K562 (cell line): ENCODE measurements around the gene GPC1. TPM values are rescaled to one million over a fixed set of nuclear protein-coding genes. Genes with fewer than 3 reads are reported as not detected.
A peak's percentile ranks its signal among the peaks of the same experiment; 100 is the strongest.

Source experiments
- ATAC-seq: fragments of 200-7000 bp; cut with Tn5 transposase; 3 replicates; pipeline ENCODE4 v1.9.1; 2020; ENCODE audit warnings: moderate library complexity
- BruUV-seq: library from RNA; stranded (reverse); fragments of 400-500 nt; replicated peaks from 2 replicates; lab custom pipeline; 2021; lab: Mats Ljungman, UMichigan
- CTCF ChIA-PET: fragments of 300-600 bp; formaldehyde crosslinking; extraction: SDS; loops from one replicate; lab custom pipeline; 2021; ENCODE audit warnings: low intra/inter-chr PET ratio; lab: Yijun Ruan, JAX
- POLR2A ChIA-PET: fragments of 300-600, 350-650 bp; sonication (Branson Sonifier 250); formaldehyde crosslinking; extraction: SDS; loops from one replicate; lab custom pipeline; 2021; ENCODE audit warnings: antibody characterized with exemption, inconsistent platforms; lab: Yijun Ruan, JAX
- DNase-seq, 4 experiments: peaks; one replicate each; pipeline versions ENCODE4 v3.0.0 to v3.0.0-alpha.2; 2011 to 2018; ENCODE audit warnings: low spot score in 3 of 4, mixed read lengths in 3 of 4; ENCODE audit errors: extremely low read depth in 1 of 4
- FAIRE-seq: peaks from 2 replicates; lab custom pipeline; 2011; peaks lifted over from hg19 to GRCh38; lab: Jason Lieb, UNC
- H2AFZ ChIP-seq: 2 replicates; pipeline ENCODE4 v1.6.0; 2011; ENCODE audit warnings: low read depth, low read length, control low read depth, inconsistent platforms
- H3K27ac ChIP-seq: fragments of 200-600 bp; 3 replicates; pipeline ENCODE4 v1.8.0; 2011; ENCODE audit warnings: low read depth, mild to moderate bottlenecking, control low read depth, inconsistent platforms, low read length, moderate library complexity, mixed read lengths; ENCODE audit errors: extremely low read depth
- H3K27me3 ChIP-seq, 2 experiments: fragments of 300-600 bp in 1 of 2; 2 replicates in 1 of 2; 3 replicates in 1 of 2; pipeline versions ENCODE4 v1.6.0 to v1.8.0; 2011; ENCODE audit warnings: inconsistent platforms in 2 of 2, low read length in 2 of 2, mild to moderate bottlenecking in 1 of 2, mixed read lengths in 1 of 2, moderate library complexity in 1 of 2; ENCODE audit not compliant: control insufficient read depth in 2 of 2, insufficient read depth in 2 of 2
- H3K36me3 ChIP-seq: fragments of 300-600 bp; 3 replicates; pipeline ENCODE4 v1.8.0; 2011; ENCODE audit warnings: mild to moderate bottlenecking, low read length, inconsistent platforms; ENCODE audit not compliant: control insufficient read depth, insufficient read depth
- H3K4me1 ChIP-seq, 2 experiments: fragments of 200-600 bp in 1 of 2; replicated peaks in 1 of 2; 2 replicates in 1 of 2; 3 replicates in 1 of 2; pipeline versions ENCODE4 v1.5.1 to v1.8.0; 2011; ENCODE audit warnings: inconsistent platforms in 2 of 2, low read length in 2 of 2, mild to moderate bottlenecking in 1 of 2, mixed read lengths in 1 of 2, moderate library complexity in 1 of 2; ENCODE audit not compliant: control insufficient read depth in 2 of 2, insufficient read depth in 2 of 2
- H3K4me2 ChIP-seq: 2 replicates; pipeline ENCODE4 v1.6.1; 2011; ENCODE audit warnings: low read length, control low read depth, inconsistent platforms, mixed read lengths; ENCODE audit not compliant: insufficient read depth
- H3K4me3 ChIP-seq: fragments of 200-600 bp; sonication (generic), shearing (Covaris generic); 2 replicates; pipeline ENCODE4 v1.5.1; 2016; ENCODE audit warnings: control low read depth, inconsistent platforms
- H3K79me2 ChIP-seq: fragments of 200-600 bp; 3 replicates; pipeline ENCODE4 v1.8.0; 2011; ENCODE audit warnings: low read length, inconsistent platforms; ENCODE audit not compliant: control insufficient read depth, insufficient read depth
- H3K9ac ChIP-seq, 2 experiments: 2 replicates each; pipeline versions ENCODE4 v1.6.0 to v1.6.1; 2011; ENCODE audit warnings: low read depth in 2 of 2, low read length in 2 of 2, control low read depth in 1 of 2, inconsistent platforms in 1 of 2, mild to moderate bottlenecking in 1 of 2, mixed read lengths in 1 of 2; ENCODE audit not compliant: insufficient read depth in 1 of 2
- H3K9me1 ChIP-seq: one replicate; pipeline ENCODE4 v1.6.0; 2011; ENCODE audit warnings: inconsistent platforms, mild to moderate bottlenecking, low read length, moderate library complexity; ENCODE audit not compliant: control insufficient read depth, insufficient read depth
- H3K9me3 ChIP-seq: replicated peaks from 2 replicates; pipeline ENCODE4 v1.5.1; 2011; ENCODE audit warnings: low read depth, low read length, inconsistent platforms; ENCODE audit not compliant: control insufficient read depth, insufficient read depth
- H4K20me1 ChIP-seq: replicated peaks from 2 replicates; pipeline ENCODE4 v1.6.1; 2011; ENCODE audit warnings: low read length, inconsistent platforms, mixed read lengths; ENCODE audit not compliant: control insufficient read depth, insufficient read depth
- AFF4 ChIP-seq: sonication (generic); formaldehyde crosslinking; IDR thresholded peaks from 2 replicates; pipeline ENCODE4 v1.8.0; 2023; ENCODE audit warnings: mild to moderate bottlenecking, missing genetic modification reagents
- PHF8 ChIP-seq: fragments of 200-600 bp; sonication (generic); IDR thresholded peaks from 2 replicates; pipeline ENCODE4 v1.6.1; 2012; ENCODE audit warnings: mixed run types, mild to moderate bottlenecking, inconsistent platforms, low read length, moderate library complexity, borderline replicate concordance
- RBM39 ChIP-seq: fragments of 200-400 bp; formaldehyde crosslinking; optimal IDR thresholded peaks from 2 replicates; pipeline ENCODE3; 2018; ENCODE audit warnings: low read depth, low read length
- TRIM25 ChIP-seq: fragments of 450-650 bp; IDR thresholded peaks from 2 replicates; pipeline ENCODE4 v1.7.0; 2016; ENCODE audit warnings: borderline replicate concordance
- WGBS: fragments of 100-300 bp; shearing (Covaris generic); methylation state at CpG from one replicate; pipeline ENCODE4 v1.1.6; 2016; ENCODE audit warnings: low coverage, mixed read lengths; ENCODE audit not compliant: insufficient coverage; ENCODE audit errors: missing lambda C conversion rate; 5-methylcytosine and 5-hydroxymethylcytosine counted together
- in situ Hi-C: fragments of 300-500 bp; cut with MboI; formaldehyde crosslinking; loops from 4 replicates; pipeline ENCODE4 v1.15.0; 2018; ENCODE audit warnings: inconsistent platforms, mixed read lengths
- intact Hi-C: fragments of 100-400 bp; cut with micrococcal nuclease; formaldehyde crosslinking; loops from 2 replicates; pipeline ENCODE4 v1.14.2; 2022
- polyA plus RNA-seq, 8 experiments: library from polyadenylated mRNA; depleted of rRNA in 4 of 8; stranded (reverse) in 5 of 8; unstranded in 3 of 8; fragments of >200 nt; fragmentation: Nextera tagmentation in 2 of 8; fragmentation: Illumina TruSeq in 1 of 8; extraction: Ambion mirVana in 2 of 8; extraction: Trizol in 1 of 8; gene quantifications; 2 replicates each; pipeline versions ENCODE4 v1.2.1 to v1.2.3, GENCODE V29; 2011 to 2014; ENCODE audit warnings: inconsistent platforms in 1 of 8, missing spikeins in 1 of 8
- total RNA-seq, 7 experiments: library from RNA; depleted of rRNA in 6 of 7; stranded (reverse); fragments of >200 nt in 6 of 7; fragmentation: Illumina TruSeq in 2 of 7; extraction: Trizol in 2 of 7; gene quantifications; 2 replicates each; pipeline versions ENCODE4 v1.2.1 to v1.2.3, GENCODE V29; 2011 to 2021; ENCODE audit warnings: low replicate concordance in 1 of 7

Gene GPC1
- total and polyA plus RNA-seq, 9 of the 15 experiments (the other 6 are each of a cell fraction or from before 2014, with no cell fraction given), result 0.07 to 0.82 (median 0.14) TPM; not detected in 3

DNA sequence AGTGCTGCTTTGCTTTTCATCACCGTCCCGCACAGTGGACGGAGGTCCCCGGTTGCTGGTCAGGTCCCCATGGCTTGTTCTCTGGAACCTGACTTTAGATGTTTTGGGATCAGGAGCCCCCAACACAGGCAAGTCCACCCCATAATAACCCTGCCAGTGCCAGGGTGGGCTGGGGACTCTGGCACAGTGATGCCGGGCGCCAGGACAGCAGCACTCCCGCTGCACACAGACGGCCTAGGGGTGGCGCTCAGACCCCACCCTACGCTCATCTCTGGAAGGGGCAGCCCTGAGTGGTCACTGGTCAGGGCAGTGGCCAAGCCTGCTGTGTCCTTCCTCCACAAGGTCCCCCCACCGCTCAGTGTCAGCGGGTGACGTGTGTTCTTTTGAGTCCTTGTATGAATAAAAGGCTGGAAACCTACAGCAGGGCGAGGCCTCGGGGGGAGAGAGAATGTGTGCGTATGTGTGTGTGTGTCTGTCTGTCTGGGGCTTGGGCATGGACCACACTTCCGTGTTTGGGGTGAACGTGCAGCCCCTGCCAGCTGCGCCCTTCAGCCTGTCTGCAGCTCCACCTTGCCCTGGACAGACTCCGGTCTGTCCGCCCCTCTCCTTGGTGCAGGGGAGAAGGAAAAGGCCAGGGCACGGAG is 32.3 kb downstream of the GPC1 start:
- DNase-seq, result no peak
- Histone ChIP-seq H3K9me3 (no peaks in the 10 kb centered on the region), H3K36me3 (no peaks in the 10 kb centered on the region), H3K27me3 (no peaks in the 10 kb centered on the region), H4K20me1 (no peaks in the 10 kb centered on the region), H3K9ac (no peak overlapping the region), H2AFZ (no peak overlapping the region), H3K4me3 (no peak overlapping the region)
- ChIA-PET CTCF (no interaction called here), POLR2A (no interaction called here)
- no peak for FAIRE-seq
- in situ Hi-C loops (no loop called here), intact Hi-C loops (no loop called here)
- no TSS peak for BruUV-seq
- TF ChIP-seq RBM39 (no peak), PHF8 (no peak), AFF4 (CRISPR knock-in tag) (no peak), TRIM25 (no peak)
- TF ChIP-seq, all 486 proteins: peak for 0
- H3K79me2 ChIP-seq, result no peaks in the 10 kb centered on the region
- no peaks in the 10 kb centered on the region for H3K9me1 ChIP-seq
- H3K27ac ChIP-seq, result no peak overlapping the region
- peaks cover 0 to 7% of the 10 kb centered on the region in 2 experiments; a peak in 1 of 5 replicates for H3K4me1 ChIP-seq
- peak; percentile 48; the same call in 1 of the 3 replicates for ATAC-seq
- WGBS, result 72% methylated on average over 14 of the region's 22 CpGs
- H3K4me2 ChIP-seq, result no peak overlapping the region
